HCT116 (cell line): ENCODE measurements around the gene MMP25.

Source experiments
- CTCF ChIP-seq, 3 experiments: fragments of 200-600 bp in 1 of 3; sonication (generic) in 1 of 3; IDR thresholded peaks in 2 of 3; conservative IDR thresholded peaks in 1 of 3; 2 replicates each; pipeline ENCODE4 v1.5.1; 2012 to 2017; ENCODE audit warnings: low read depth in 2 of 3, low read length in 2 of 3, antibody characterized with exemption in 1 of 3, borderline replicate concordance in 1 of 3, control low read depth in 1 of 3, mild to moderate bottlenecking in 1 of 3, mixed read lengths in 1 of 3, mixed run types in 1 of 3, moderate library complexity in 1 of 3; ENCODE audit not compliant: insufficient read depth in 1 of 3
- EGR1 ChIP-seq: IDR thresholded peaks from 2 replicates; pipeline ENCODE4 v1.6.1; 2012; ENCODE audit warnings: low read depth
- RAD21 ChIP-seq: IDR thresholded peaks from 2 replicates; pipeline ENCODE4 v1.6.1; 2012; ENCODE audit warnings: low read depth, mild to moderate bottlenecking
- REST ChIP-seq: IDR thresholded peaks from 2 replicates; pipeline ENCODE4 v1.6.1; 2012; ENCODE audit warnings: low read depth
- YY1 ChIP-seq: IDR thresholded peaks from 2 replicates; pipeline ENCODE4 v1.6.1; 2011; ENCODE audit warnings: low read length, low read depth, moderate library complexity, mild to moderate bottlenecking; ENCODE audit not compliant: insufficient replicate concordance; ENCODE audit errors: extremely low read depth

GRCh38 chr16:3022684-3023414 is 23.5 kb upstream of the MMP25 start:
- no peak for TF ChIP-seq EGR1
- no peak for TF ChIP-seq RAD21
- TF ChIP-seq YY1: no peak
- TF ChIP-seq CTCF (IDR thresholded peaks at IDR 0.05 in 2 of 3, conservative IDR thresholded peaks at IDR 0.05 in 1 of 3; ENCODE audit: borderline replicate concordance in 1 of 3, insufficient read depth in 1 of 3, low read depth in 2 of 3, low read length in 2 of 3): no peak
- TF ChIP-seq REST: no peak
